Kasumi-1 (cell line): ENCODE data around the gene LIN9.
"Not testable (repeated sequence)": the region's sequence is repeated elsewhere in the genome, so short reads cannot be mapped to it uniquely, and the experiment has no call there.

Source experiments
- DNase-seq, 2 experiments: peaks; one replicate each; lab custom pipeline; 2025; lab: John Stamatoyannopoulos, UW

The LIN9 gene, protein sequence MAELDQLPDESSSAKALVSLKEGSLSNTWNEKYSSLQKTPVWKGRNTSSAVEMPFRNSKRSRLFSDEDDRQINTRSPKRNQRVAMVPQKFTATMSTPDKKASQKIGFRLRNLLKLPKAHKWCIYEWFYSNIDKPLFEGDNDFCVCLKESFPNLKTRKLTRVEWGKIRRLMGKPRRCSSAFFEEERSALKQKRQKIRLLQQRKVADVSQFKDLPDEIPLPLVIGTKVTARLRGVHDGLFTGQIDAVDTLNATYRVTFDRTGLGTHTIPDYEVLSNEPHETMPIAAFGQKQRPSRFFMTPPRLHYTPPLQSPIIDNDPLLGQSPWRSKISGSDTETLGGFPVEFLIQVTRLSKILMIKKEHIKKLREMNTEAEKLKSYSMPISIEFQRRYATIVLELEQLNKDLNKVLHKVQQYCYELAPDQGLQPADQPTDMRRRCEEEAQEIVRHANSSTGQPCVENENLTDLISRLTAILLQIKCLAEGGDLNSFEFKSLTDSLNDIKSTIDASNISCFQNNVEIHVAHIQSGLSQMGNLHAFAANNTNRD

DNA sequence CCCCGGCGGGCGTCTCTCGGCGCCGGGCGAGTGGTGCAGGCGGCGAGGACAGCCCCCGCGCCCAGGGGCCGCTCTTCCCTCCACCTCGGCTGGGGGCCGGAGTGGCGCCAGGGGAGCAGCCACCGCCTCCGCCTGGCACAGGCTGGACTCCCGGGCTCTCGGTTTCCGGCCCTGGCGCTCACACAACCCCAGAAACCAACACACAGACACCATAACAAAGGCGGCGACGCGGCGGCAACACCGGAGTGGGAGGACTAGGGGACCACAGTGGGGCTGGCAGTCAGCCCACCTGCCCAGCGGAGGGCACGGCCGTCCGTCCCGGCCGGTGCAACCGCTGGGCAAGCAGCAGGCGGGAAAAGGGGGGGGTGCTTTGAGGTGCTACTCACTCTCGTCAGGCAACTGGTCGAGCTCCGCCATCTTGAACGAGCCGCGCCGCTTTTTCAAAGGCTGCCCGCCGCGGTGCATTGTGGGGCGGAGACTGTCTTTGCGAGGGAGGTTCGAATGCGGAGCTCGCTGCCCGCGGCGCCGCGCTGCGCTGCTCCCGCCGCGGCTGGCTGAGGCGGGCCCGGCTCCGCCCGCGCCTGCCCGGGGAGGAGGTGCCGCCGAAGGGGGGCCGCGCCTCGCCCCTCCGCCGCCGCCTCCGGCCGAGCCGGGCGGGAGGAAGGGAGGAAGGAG lies at the start of gene LIN9:
TSS of gene LIN9 (minus strand) at position 442 of the 675 bp plus-strand sequence. CDS start at position 417, 25 bp downstream.
- DNase-seq, result peak; percentile 85 to 90

DNA sequence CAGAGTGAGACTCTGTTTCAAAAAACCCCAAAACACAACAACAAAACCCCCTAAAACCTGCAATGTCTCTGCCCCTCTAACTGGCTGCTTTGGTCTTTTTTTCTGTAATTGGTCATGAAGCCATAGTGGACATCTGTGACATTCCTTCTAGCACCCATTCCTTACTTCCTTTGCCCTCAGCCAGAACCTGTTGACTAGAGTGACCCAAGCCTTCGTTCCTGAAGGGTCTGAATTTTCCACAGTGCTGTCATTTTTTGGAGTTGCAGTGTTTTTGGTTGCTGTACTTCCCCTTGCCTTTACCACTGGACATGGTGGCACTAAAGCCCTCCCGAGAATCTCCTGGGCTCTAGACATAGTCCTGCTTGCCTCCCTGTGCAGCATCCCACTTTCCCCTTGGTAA lies 48.5 kb upstream of the LIN9 start:
- no peak for DNase-seq

DNA sequence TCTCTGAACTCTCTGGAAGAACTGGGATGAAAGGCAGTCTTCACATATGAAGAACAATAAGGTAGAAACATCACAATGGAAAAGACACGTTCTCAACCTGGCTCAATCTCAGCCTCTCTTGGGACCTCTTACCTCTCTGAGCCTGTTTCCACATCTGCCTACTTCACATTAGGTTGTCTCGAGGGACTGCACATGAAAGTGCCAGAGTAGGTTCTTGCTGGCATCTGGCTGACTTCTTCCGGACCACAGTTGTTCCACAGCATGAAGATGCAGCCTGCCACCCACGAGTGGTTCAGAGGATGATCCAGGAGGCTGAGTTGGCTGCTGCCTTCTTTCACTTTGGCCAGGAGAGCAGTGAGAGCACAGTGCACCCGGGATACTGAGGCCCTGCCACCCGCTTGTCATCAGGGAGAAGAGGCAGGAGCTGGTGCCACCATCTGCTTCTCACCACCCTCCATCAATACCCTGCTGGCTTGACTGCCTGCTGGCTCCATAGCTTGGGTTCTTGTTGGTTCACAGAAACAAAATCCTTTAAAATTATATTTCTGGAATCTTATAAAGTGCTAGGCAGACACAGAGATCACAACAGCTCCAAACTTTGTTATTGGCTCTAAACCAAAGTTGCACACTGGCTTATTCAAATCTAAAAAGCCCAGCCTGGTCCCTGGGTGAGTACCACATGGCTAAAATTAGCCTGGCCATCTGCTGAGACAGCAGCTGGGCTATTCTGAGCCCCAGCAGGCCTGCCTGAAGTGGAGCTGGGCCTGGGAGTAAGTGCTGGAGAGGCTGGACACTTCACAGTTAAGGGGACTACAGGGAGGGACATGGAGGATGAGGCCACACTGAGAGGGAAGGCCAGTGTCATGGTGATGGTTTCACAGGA lies 46.9 kb upstream of the LIN9 start:
- no peak for DNase-seq

DNA sequence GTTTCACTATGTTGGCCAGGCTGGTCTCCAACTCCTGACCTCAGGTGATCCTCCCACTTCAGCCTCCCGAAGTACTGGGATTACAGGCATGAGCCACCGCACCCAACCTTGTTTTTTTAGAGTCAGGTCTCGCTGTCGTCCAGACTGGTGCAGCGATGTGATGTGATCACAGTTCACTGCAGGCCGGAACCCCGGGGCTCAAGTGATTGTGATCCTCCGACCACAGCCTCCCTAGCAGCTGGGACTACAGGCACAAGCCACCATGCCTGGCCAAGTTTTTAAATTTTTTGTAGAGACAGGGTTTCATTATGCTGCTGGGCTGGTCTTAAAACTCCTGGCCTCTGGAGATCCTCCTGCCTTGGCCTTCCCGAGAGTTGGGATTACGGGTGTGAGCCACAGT lies 46.1 kb upstream of the LIN9 start:
- no peak for DNase-seq

DNA sequence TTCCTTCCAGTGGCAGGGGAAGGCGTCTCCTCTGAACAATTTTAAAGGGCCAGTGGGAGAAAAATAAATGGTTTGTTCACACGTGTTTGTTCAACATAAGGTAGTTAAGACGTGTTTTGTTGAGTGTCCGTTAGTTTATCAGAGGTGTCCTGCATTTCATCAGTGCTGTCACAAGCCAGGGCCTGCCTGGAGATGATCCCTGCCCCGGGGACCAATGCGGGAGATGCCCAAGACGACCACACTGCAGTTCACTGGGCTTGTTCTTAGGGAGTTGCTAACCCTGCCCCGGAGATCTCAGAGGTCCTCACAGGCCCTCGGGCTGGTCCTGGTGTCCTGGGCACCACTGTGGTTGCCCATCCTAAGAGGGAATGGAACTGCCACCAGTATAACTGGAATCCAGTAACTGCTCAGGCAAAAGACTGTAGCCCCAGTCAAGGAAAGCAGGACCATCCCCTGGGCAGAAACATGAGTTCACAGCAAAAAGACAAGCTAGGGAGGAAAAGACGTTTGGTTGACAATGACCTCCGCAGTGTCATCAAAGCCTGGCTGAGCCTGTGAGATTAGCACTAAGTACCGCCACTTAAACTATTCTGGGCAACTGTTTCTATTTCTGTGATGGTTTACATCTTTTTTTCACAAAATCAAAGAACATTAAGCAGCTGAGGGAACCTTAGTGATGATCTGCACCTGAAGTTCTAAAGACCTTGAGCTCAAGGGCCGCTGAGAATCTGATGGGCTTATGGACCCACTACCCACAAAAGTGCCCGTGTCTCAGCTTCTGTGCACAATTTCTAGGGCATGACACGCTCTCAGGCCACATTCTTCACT lies 44.9 kb upstream of the LIN9 start:
- peak in 1 of 2 experiments; percentile 10 for DNase-seq

DNA sequence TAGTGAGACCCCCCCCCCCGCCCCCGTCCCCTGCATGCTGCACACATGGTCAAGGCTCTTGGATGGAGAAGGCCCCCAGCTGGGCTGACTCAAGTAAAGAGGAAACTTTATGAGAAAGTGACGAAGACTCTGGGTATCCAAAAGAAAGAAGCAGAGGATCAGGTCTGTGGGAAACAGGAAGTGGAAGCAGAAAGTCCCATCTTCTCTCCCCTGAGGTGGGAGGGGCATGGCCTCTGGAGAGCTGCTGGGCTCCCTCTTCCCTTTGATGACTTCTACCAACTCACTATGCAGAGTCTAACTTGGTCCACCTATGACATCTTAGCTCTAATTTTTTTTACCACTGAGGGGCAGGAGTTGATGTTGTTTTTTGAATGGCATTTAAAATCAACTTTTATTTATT lies 42.7 kb upstream of the LIN9 start:
- peak in 1 of 2 experiments; percentile 8 for DNase-seq

DNA sequence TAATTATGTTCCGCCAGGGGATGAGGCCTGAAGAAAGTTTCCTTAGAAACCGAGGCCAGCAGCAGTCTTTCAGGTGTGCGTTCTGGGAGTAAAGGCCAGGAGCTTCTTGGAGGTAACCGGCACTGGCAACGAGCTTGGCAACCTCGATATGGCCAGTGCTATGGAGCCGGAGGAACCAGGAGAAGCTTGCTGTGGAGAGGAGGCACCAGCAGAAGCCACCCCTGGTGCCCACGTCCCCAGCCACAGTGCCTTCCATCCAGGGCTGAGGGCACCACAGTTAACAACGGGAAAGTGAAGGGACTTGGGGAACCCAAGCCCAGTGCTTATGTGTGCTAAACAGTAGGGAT lies 41.5 kb upstream of the LIN9 start:
- DNase-seq, result no peak

DNA sequence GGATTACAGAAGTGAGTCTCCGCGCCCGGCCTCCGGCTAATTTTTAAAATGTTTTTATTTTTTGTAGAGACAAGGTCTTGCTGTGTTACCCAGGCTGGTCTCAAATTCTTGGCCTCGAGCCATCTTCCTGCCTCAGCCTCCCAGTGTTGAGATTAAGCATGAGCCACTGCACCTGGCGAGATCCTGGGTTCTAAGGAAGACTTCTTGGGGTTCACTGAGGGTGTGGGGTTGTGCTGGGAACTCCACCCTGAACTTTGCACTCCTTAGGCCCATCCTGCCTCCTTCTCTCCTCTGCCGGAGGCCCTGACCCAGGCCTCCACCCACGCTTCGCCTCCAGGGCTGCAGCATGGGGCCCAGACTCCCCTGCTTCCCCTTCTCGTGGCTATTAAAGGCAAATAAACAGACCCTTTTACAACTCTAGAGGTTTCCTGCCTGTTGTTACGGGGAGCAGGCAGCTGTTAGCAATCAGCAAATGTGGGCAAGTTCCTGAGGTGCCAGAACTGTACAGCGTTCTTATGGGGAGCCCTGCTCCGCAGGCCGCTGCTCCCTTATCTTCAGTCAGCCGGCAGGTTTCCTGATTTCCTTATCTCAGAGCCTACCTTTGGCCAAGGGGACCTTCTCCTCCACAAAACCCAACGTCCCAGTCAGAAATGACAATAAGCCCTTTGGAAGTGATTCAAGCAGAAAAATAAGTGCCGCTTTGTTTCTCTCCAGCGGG lies 41.0 kb upstream of the LIN9 start:
- peak; percentile 89 to 93 for DNase-seq

DNA sequence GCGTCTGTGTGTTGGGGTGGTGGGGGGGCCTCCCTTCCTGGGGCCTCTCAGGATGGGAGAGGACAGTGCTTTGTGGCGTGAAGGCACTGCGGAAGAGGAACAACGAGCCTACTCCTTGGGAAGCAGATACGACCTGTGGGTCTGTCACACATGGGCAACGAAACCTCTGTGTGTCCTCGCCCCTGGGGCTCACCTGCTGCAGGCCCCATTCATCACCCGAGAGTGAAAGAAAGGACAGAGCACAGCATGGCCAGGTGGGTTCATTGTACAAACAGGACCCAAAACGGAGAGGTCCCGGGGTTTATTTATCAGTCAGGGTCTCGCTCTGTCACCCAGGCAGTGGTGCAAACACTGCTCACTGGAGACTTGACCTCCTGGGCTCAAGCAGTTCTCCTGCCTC lies 40.1 kb upstream of the LIN9 start:
- no peak for DNase-seq

DNA sequence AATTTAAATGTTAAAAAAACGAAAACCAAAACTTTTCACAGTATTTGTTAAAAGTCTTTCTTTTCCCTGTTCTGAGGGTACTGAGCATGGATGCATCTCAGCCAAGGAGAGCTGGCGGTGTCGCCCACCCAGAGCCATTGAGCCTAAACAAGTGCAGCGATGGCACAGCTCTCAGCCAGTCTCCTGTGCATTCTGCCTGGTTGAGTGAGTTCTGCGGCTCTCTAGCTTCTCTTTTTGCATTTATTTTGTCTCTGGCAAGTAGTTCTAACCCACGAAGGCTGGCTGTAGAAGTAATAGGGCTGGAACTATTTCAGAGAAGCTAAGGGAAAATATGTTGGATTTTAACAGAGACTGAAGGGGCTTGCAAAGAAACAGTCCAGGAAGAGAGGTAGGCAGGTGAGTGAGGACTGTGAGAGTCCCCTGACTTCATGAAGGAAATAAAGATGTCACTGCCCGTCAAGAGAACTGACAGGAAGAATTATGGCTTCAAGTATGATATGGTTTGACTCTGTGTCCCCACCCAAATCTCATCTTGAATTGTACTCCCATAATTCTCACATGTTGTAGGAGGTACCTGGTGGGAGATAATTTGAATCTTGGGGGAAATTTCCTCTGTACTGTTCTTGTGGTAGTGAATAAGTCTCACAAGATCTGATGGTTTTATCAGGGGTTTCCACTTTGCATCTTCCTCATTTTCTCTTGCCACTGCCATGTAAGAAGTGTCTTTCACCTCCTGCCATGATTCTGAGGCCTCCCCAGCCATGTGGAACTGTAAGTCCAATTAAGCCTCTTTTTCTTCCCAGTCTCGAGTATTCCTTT lies 35.7 kb upstream of the LIN9 start:
- DNase-seq, result no peak

DNA sequence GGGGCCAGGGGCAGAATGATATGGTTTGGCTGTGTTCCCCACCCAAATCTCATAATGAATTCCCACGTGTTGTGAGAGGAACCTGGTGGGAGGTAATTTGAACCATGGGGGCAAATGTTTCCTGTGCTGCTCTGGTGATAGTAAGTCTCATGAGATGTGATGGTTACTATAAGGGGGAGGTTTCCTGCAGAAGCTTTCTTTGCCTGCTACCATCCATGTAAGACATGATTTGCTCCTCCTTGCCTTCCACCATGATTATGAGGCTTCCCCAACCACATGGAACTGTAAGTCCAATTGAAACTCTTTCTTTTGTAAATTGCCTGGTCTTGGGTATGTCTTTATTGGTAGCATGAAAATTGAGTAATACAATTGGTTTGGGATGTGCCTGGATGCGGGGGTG lies 33.7 kb upstream of the LIN9 start:
- no peak for DNase-seq

DNA sequence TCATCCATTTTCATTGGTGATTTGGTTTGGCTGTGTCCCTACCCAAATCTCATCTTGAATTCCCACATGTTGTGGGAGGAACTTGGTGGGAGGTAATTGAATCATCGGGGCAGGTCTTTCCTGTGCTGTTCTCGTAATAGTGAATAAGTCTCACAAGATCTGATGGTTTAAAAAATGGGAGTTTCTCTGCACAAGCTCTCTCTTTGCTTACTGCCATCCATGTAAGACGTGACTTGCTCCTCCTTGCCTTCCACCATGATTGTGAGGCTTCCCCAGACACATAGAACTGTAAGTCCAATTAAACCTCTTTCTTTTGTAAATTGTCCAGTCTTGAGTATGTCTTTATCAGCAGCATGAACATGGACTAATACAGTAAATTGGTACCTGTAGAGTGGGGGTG lies 31.1 kb upstream of the LIN9 start:
- not testable (repeated sequence) for DNase-seq

DNA sequence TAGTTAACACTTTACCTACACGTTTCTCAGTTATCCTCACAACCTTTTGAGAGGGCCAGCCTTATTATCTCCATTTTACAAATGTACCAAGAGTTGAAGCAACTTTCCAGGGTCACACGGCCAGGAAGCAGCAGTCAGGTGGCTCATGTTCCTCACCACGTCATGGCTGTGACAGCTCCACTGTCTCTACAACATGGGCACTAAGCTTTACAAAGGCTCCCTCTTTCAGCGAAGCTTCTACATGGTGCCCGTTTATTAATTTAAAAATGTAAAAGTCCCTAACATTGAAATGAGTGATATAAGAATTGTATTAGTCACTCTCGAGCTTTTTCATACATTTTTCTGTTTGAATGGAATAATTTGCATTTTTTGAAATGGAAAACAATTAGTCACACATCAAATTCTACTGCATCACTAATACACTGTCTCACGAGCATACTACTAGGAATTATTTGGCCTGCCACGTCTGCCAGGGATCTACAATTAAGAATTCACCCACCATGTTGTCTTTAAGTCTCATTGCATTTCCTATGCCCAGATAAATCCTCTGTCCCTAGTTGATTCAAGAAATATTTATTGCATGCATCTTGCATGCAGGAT lies 28.4 kb upstream of the LIN9 start:
- no peak for DNase-seq

DNA sequence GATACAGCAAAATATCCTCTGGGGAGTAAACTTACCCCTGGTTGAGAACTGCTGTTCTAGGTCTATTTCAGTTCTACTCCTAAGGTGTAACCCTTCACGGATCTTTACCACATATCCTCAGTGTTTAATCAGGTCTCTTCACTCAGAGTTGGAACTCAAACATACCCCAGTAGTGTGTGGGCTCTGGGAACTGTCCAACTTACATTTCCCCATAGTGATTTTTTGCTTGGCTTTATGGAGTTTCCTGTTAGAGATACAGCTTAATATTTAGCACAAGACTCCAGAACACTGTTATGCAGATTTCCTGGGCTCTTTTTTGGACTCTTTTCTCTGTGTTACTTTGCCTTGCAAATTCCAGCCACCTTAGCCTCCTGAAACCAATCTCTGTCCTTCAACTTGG lies 26.7 kb upstream of the LIN9 start:
- DNase-seq, result no peak

DNA sequence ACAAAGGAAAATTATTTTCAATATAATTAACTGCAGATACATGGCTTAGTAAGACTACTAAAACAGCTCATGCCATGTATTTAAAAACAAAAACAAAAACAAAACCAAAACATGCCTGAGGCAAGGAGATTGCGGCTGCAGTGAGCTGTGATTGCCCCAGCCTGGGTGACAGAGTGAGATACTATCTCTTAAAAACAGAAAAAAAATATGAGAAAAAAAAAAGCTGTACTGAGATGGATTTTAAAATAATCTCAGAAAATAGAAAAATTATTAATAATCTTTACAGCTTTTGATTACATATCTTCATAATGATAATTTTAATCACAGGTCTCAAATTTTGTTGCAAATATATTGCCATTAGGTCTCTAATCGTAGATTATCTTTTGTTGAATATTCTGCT lies 24.0 kb upstream of the LIN9 start:
- no peak for DNase-seq

DNA sequence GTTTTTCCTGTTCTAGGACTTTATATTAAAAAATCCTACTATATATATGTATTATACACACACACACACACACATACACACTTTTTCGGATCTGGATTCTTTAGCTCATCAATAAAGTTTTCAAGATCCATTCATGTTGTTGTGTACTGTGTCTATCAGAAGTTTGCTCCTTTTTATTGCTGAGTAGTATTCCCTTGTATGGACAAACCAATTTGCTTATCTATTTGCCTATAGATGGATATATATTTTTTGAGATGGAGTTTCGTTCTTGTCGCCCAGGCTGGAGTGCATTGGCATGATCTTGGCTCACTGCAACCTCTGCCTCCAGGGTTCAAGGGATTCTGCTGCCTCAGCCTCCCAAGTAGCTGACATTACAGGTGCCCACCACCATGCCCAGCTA lies 20.3 kb upstream of the LIN9 start:
- DNase-seq, result no peak

DNA sequence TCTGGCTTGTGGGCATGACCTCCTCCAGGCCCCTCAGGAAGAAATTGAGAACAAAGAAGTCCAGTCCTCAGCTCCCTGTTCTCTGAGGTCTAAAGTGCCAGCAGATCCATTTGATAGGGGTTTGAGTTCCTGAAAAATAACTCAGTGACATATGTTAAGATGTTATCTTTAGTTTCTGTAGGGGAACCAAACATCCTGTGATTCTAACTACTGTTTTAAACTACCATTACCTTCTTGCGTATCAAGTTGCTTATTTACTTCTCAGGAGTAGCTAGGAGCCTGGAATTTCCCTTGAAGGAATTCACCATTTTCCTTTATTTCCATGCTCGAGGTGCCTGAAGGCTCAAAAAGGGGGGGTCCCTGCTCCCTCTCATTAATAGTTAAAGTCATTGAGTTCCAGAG lies 18.8 kb upstream of the LIN9 start:
- no peak for DNase-seq

DNA sequence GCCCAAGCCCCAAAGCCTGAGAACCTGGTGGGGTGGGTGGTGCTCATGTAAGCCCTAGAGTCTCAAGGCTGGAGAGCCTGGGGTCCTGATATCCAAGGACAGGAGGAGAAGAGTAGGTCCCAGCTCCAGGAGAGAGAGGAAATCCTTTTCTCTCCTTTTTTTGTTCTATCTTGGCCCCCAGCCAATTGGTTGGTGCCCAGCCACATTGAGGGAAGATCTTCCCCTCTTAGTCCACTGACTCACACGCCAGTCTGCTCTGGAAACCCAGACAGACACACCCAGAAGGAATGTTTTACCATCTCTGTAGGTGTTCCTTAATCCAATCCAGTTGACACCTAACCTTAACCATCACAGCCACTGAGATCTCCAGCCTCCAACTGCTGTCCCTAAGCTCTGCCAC lies 16.2 kb upstream of the LIN9 start:
- DNase-seq, result no peak

DNA sequence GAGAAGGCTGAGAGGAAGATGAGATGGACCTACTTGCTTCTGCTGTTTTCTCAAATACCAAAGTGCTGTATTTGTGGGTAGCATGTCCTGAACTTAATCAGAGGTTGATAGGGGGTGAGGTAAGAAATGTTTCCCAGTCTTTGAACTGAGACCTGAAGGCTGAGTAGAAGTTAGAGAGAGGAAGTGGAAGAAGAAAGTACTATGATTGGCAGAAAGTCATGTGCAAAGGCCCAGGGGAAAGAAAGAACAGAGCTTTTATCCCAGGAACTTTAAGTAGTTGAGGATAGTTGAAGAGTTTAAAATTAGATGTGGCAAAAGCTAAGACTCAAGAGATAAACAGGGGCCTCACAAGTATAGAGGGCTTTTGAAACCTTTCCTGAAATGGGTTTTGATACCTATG lies 15.5 kb upstream of the LIN9 start:
- no peak for DNase-seq

DNA sequence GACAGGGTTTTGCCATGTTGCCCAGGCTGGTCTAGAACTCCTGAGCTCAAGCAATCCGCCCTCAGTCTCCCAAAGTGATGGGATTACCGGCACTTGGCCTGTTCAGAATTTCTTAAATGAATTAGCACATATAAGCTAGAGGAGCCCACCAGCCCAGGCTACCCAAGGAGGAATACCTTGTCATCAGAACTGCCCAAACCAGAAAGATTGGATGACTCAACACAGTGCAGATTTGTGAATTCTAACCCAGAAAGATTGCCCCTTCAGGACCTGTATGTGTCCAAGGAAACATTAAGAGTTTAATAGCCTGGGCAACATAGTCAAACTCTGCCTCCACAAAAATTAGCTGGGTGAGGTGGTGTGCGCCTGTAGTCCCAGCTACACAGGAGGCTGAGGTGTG lies 14.0 kb upstream of the LIN9 start:
- no peak for DNase-seq
